Neural progenitor cell (in vitro differentiated cells): ENCODE results near the gene ANKRD23. TPM values are rescaled to one million over a fixed set of nuclear protein-coding genes. Genes with fewer than 3 reads are reported as not detected.

Experiments used
- DNase-seq: peaks from one replicate; pipeline ENCODE4 v3.0.0-alpha.2; 2016; ENCODE audit warnings: low spot score
- H2AFZ ChIP-seq: fragments of 200-600 bp; sonication (generic); replicated peaks from 2 replicates; pipeline ENCODE4 v1.6.1; 2016; ENCODE audit warnings: antibody characterized with exemption
- H3F3A ChIP-seq: fragments of 200-600 bp; sonication (generic); 2 replicates; pipeline ENCODE4 v1.6.1; 2016; ENCODE audit warnings: antibody characterized with exemption, low read depth
- H3K27ac ChIP-seq: fragments of 200-600 bp; sonication (generic); 2 replicates; pipeline ENCODE4 v1.5.1; 2016; ENCODE audit warnings: mild to moderate bottlenecking
- H3K27me3 ChIP-seq: fragments of 200-600 bp; sonication (generic); 2 replicates; pipeline ENCODE4 v1.6.1; 2016; ENCODE audit warnings: mild to moderate bottlenecking, moderate library complexity
- H3K36me3 ChIP-seq: fragments of 200-600 bp; sonication (generic); 2 replicates; pipeline ENCODE4 v1.5.1; 2016
- H3K4me1 ChIP-seq: fragments of 200-600 bp; sonication (generic); 2 replicates; pipeline ENCODE4 v1.6.1; 2016; ENCODE audit warnings: mixed run types
- H3K4me2 ChIP-seq: fragments of 200-600 bp; sonication (generic); 2 replicates; pipeline ENCODE4 v1.6.1; 2016
- H3K4me3 ChIP-seq: fragments of 200-600 bp; sonication (generic); 2 replicates; pipeline ENCODE4 v1.5.1; 2016
- H3K79me2 ChIP-seq: fragments of 200-600 bp; sonication (generic); 2 replicates; pipeline ENCODE4 v1.6.1; 2016; ENCODE audit warnings: low read depth
- H3K9ac ChIP-seq: fragments of 200-600 bp; sonication (generic); 2 replicates; pipeline ENCODE4 v1.6.1; 2016
- H3K9me3 ChIP-seq: fragments of 200-600 bp; sonication (generic); 2 replicates; pipeline ENCODE4 v1.5.1; 2016; ENCODE audit warnings: low read depth
- H4K20me1 ChIP-seq: fragments of 200-600 bp; sonication (generic); 2 replicates; pipeline ENCODE4 v1.6.1; 2016; ENCODE audit warnings: low read depth
- H3K27ac Mint-ChIP-seq: 3 replicates; pipeline ENCODE4 v1.8.0; 2021; ENCODE audit warnings: mixed read lengths
- H3K27me3 Mint-ChIP-seq: 2 replicates; pipeline ENCODE4 v1.8.0; 2022; ENCODE audit warnings: low read depth, mild to moderate bottlenecking, inconsistent platforms, moderate library complexity, mixed read lengths; ENCODE audit not compliant: insufficient read depth
- H3K36me3 Mint-ChIP-seq: 3 replicates; pipeline ENCODE4 v1.8.0; 2021; ENCODE audit warnings: mixed read lengths
- H3K4me1 Mint-ChIP-seq: 3 replicates; pipeline ENCODE4 v1.8.0; 2021; ENCODE audit warnings: mixed read lengths
- H3K4me3 Mint-ChIP-seq: 3 replicates; pipeline ENCODE4 v1.8.0; 2021; ENCODE audit warnings: mild to moderate bottlenecking, moderate library complexity, mixed read lengths
- H3K9me3 Mint-ChIP-seq: 3 replicates; pipeline ENCODE4 v1.8.0; 2020; ENCODE audit warnings: mixed read lengths
- CTCF ChIP-seq: fragments of 200-600 bp; sonication (generic); IDR thresholded peaks from 2 replicates; pipeline ENCODE4 v1.5.1; 2017; ENCODE audit warnings: antibody characterized with exemption, mild to moderate bottlenecking
- EZH2 ChIP-seq: fragments of 200-600 bp; sonication (generic); IDR thresholded peaks from 2 replicates; pipeline ENCODE4 v1.6.1; 2017; ENCODE audit warnings: antibody characterized with exemption, mild to moderate bottlenecking, moderate library complexity
- EZH2phosphoT487 ChIP-seq: fragments of 200-600 bp; sonication (generic); IDR thresholded peaks from 2 replicates; pipeline ENCODE4 v1.6.1; 2017; ENCODE audit warnings: antibody characterized with exemption
- total RNA-seq: library from RNA; depleted of rRNA; stranded (reverse); fragments of >200 nt; gene quantifications from 2 replicates; pipeline ENCODE4 v1.2.3, GENCODE V29; 2015; ENCODE audit warnings: low replicate concordance

The ANKRD23 gene
- total RNA-seq, 1 donor from 2014 or later, result 10.8 TPM

GRCh38 chr2:96875498-96876268 lies 31.9 kb upstream of the ANKRD23 start:
- Histone ChIP-seq H3K9ac (no peak overlapping the region), H3K9me3 (no peaks in the 10 kb centered on the region), H3F3A (peaks cover 51% of the 10 kb centered on the region), H3K79me2 (peaks cover 7% of the 10 kb centered on the region), H3K4me2 (peak overlapping the region; percentile 60), H4K20me1 (no peaks in the 10 kb centered on the region), H3K27me3 (no peaks in the 10 kb centered on the region), H3K4me1 (peaks cover 57% of the 10 kb centered on the region), H2AFZ (peak overlapping the region; percentile 47), H3K27ac (peak overlapping the region; percentile 80), H3K4me3 (peak overlapping the region; percentile 11), H3K36me3 (no peaks in the 10 kb centered on the region)
- Mint-ChIP-seq H3K4me3 (peak overlapping the region; percentile 72), H3K9me3 (no peaks in the 10 kb centered on the region), H3K36me3 (no peaks in the 10 kb centered on the region), H3K27me3 (peaks cover 6% of the 10 kb centered on the region), H3K4me1 (peaks cover 68% of the 10 kb centered on the region), H3K27ac (peak overlapping the region; percentile 97)
- TF ChIP-seq CTCF (peak; percentile 19), EZH2 (no peak)
- DNase-seq, result peak; percentile 83

GRCh38 chr2:96874198-96874831 lies 30.5 kb upstream of the ANKRD23 start:
- peaks cover 65% of the 10 kb centered on the region for H3K4me1 Mint-ChIP-seq
- Histone ChIP-seq H3K4me2 (no peak overlapping the region), H3K36me3 (no peaks in the 10 kb centered on the region), H2AFZ (no peak overlapping the region), H3K27me3 (no peaks in the 10 kb centered on the region), H3K4me3 (no peak overlapping the region), H3K27ac (no peak overlapping the region), H3K79me2 (peaks cover 21% of the 10 kb centered on the region), H3K4me1 (peaks cover 53% of the 10 kb centered on the region), H3K9ac (no peak overlapping the region), H3F3A (peaks cover 48% of the 10 kb centered on the region), H4K20me1 (no peaks in the 10 kb centered on the region), H3K9me3 (no peaks in the 10 kb centered on the region)
- peaks cover 10% of the 10 kb centered on the region for H3K27me3 Mint-ChIP-seq
- no peaks in the 10 kb centered on the region for H3K36me3 Mint-ChIP-seq
- H3K27ac Mint-ChIP-seq, result no peak overlapping the region
- DNase-seq, result no peak
- TF ChIP-seq CTCF, result no peak
- no peak for TF ChIP-seq EZH2
- no peak for TF ChIP-seq EZH2phosphoT487
- no peaks in the 10 kb centered on the region for H3K9me3 Mint-ChIP-seq
- H3K4me3 Mint-ChIP-seq, result no peak overlapping the region

GRCh38 chr2:96873651-96874096 lies 29.9 kb upstream of the ANKRD23 start:
- peaks cover 10% of the 10 kb centered on the region for H3K27me3 Mint-ChIP-seq
- H3K4me2 ChIP-seq, result no peak overlapping the region
- H3K79me2 ChIP-seq, result peaks cover 28% of the 10 kb centered on the region
- H3K27ac ChIP-seq, result no peak overlapping the region
- H3K4me1 Mint-ChIP-seq, result peaks cover 61% of the 10 kb centered on the region
- no peaks in the 10 kb centered on the region for H3K36me3 Mint-ChIP-seq
- no peaks in the 10 kb centered on the region for H3K9me3 ChIP-seq
- H3F3A ChIP-seq, result peaks cover 48% of the 10 kb centered on the region
- TF ChIP-seq EZH2 (no peak), CTCF (no peak), EZH2phosphoT487 (no peak)
- no peaks in the 10 kb centered on the region for H3K9me3 Mint-ChIP-seq
- H2AFZ ChIP-seq, result no peak overlapping the region
- H3K4me1 ChIP-seq, result peaks cover 46% of the 10 kb centered on the region
- no peaks in the 10 kb centered on the region for H4K20me1 ChIP-seq
- no peak overlapping the region for H3K9ac ChIP-seq
- no peak for DNase-seq
- H3K27me3 ChIP-seq, result no peaks in the 10 kb centered on the region
- no peaks in the 10 kb centered on the region for H3K36me3 ChIP-seq
- no peak overlapping the region for H3K4me3 ChIP-seq
- H3K27ac Mint-ChIP-seq, result no peak overlapping the region
- H3K4me3 Mint-ChIP-seq, result no peak overlapping the region
